Lower leg skin (tissue), 3 donors: ENCODE measurements around the gene MAGI3.

Experiments used
- CTCF ChIP-seq, 3 donors: fragments of 450-650 bp; IDR thresholded peaks; one replicate each; pipeline ENCODE4 v1.5.1; 2016; ENCODE audit warnings: antibody characterized with exemption in 3 of 3, mild to moderate bottlenecking in 3 of 3, moderate library complexity in 2 of 3
- POLR2A ChIP-seq, 2 donors: fragments of 450-650 bp; IDR thresholded peaks; one replicate each; pipeline ENCODE4 v1.6.1; 2016 to 2017; ENCODE audit warnings: antibody characterized with exemption in 2 of 2, mild to moderate bottlenecking in 1 of 2, moderate library complexity in 1 of 2

GRCh38 chr1:113581323-113581722 lies 191.0 kb downstream of the MAGI3 start:
- no peak for TF ChIP-seq POLR2A (IDR thresholded peaks at IDR 0.05)
- TF ChIP-seq CTCF (IDR thresholded peaks at IDR 0.05) = no peak
